Caco-2 (cell line): Measurements from ENCODE around the gene LCA5L. TPM values are rescaled to one million over a fixed set of nuclear protein-coding genes. Genes with fewer than 3 reads are reported as not detected.
A peak's percentile ranks its signal among the peaks of the same experiment; 100 is the strongest.
"Not testable (repeated sequence)": the region's sequence is repeated elsewhere in the genome, so short reads cannot be mapped to it uniquely, and the experiment has no call there.

Source experiments
- BruUV-seq: library from RNA; stranded (reverse); fragments of 400-500 nt; replicated peaks from 2 replicates; lab custom pipeline; 2021; lab: Mats Ljungman, UMichigan
- CTCF ChIA-PET: fragments of 300-600 bp; sonication (Branson Sonifier 250); formaldehyde crosslinking; loops from one replicate; lab custom pipeline; 2022; ENCODE audit warnings: antibody characterized with exemption; lab: Charles Lee
- POLR2A ChIA-PET: fragments of 300-600 bp; sonication (Branson Sonifier 250); formaldehyde crosslinking; loops from one replicate; lab custom pipeline; 2022; ENCODE audit warnings: antibody characterized with exemption; lab: Charles Lee
- DNase-seq, 2 experiments: peaks; one replicate each; pipeline versions ENCODE4 v3.0.0 to v3.0.0-alpha.2; 2020 to 2022
- H3K27me3 ChIP-seq: replicated peaks from 2 replicates; pipeline ENCODE4 v1.6.0; 2011; ENCODE audit warnings: low read length; ENCODE audit not compliant: control insufficient read depth, insufficient read depth
- H3K36me3 ChIP-seq: 2 replicates; pipeline ENCODE4 v1.5.1; 2011; ENCODE audit warnings: low read length; ENCODE audit not compliant: control insufficient read depth, insufficient read depth
- H3K4me1 ChIP-seq: fragments of 250-450 bp; sonication (Bioruptor Pico); 2 replicates; pipeline ENCODE4 v1.5.1; 2020; ENCODE audit warnings: mild to moderate bottlenecking
- H3K4me3 ChIP-seq: 2 replicates; pipeline ENCODE4 v1.5.1; 2011; ENCODE audit warnings: low read depth, mild to moderate bottlenecking, control low read depth, low read length
- H3K9me3 ChIP-seq: fragments of 250-450 bp; sonication (Bioruptor Pico); 2 replicates; pipeline ENCODE4 v1.5.1; 2020; ENCODE audit warnings: mild to moderate bottlenecking, moderate library complexity
- H3K27ac Mint-ChIP-seq: one replicate; pipeline ENCODE4 v1.8.0; 2022; ENCODE audit warnings: mixed read lengths; ENCODE audit not compliant: unreplicated experiment
- H3K27me3 Mint-ChIP-seq: one replicate; pipeline ENCODE4 v1.8.0; 2022; ENCODE audit warnings: mixed read lengths; ENCODE audit not compliant: insufficient read depth, unreplicated experiment
- H3K36me3 Mint-ChIP-seq: one replicate; pipeline ENCODE4 v1.8.0; 2022; ENCODE audit warnings: mild to moderate bottlenecking, mixed read lengths; ENCODE audit not compliant: insufficient read depth, unreplicated experiment
- H3K4me1 Mint-ChIP-seq: one replicate; pipeline ENCODE4 v1.8.0; 2022; ENCODE audit warnings: low read depth, mixed read lengths; ENCODE audit not compliant: unreplicated experiment
- H3K4me3 Mint-ChIP-seq: one replicate; pipeline ENCODE4 v1.8.0; 2022; ENCODE audit warnings: mild to moderate bottlenecking, moderate library complexity, mixed read lengths; ENCODE audit not compliant: unreplicated experiment
- H3K9me3 Mint-ChIP-seq: one replicate; pipeline ENCODE4 v1.8.0; 2022; ENCODE audit warnings: mixed read lengths; ENCODE audit not compliant: unreplicated experiment
- CTCF ChIP-seq, 2 experiments: fragments of 200-600 bp in 1 of 2; IDR thresholded peaks; 1 replicate in 1 of 2; 2 replicates in 1 of 2; pipeline versions ENCODE4 v1.5.1 to v1.8.0; 2011 to 2022; ENCODE audit warnings: antibody characterized with exemption in 1 of 2, control low read depth in 1 of 2, inconsistent platforms in 1 of 2, low read depth in 1 of 2, low read length in 1 of 2, mild to moderate bottlenecking in 1 of 2, moderate library complexity in 1 of 2; ENCODE audit not compliant: insufficient read depth in 1 of 2, severe bottlenecking in 1 of 2, unreplicated experiment in 1 of 2
- intact Hi-C: fragments of 100-400 bp; cut with micrococcal nuclease; formaldehyde crosslinking; loops from one replicate; pipeline ENCODE4 v1.10.0; 2022; ENCODE audit not compliant: unreplicated experiment
- total RNA-seq: library from RNA; stranded (reverse); gene quantifications from 2 replicates; pipeline ENCODE4 v1.2.3, GENCODE V29; 2022

The LCA5L gene
- total RNA-seq, 1 experiment from 2014 or later, result 0.61 TPM

GRCh38 chr21:39375446-39375845 lies 70.1 kb downstream of the LCA5L start:
- BruUV-seq, result no TSS peak
- CTCF ChIA-PET, result no interaction called here

GRCh38 chr21:39374046-39374445 lies 71.5 kb downstream of the LCA5L start:
- no peak for TF ChIP-seq CTCF (IDR thresholded peaks at IDR 0.05; ENCODE audit: insufficient read depth in 1 of 2, low read depth in 1 of 2, low read length in 1 of 2, severe bottlenecking in 1 of 2, unreplicated experiment in 1 of 2)
- no peaks in the 10 kb centered on the region for H3K27me3 ChIP-seq
- intact Hi-C loops, result no loop called here
- DNase-seq, result no peak
- H3K27ac Mint-ChIP-seq, result no peak overlapping the region
- H3K4me3 Mint-ChIP-seq, result peak overlapping the region; percentile 38
- no TSS peak for BruUV-seq
- H3K4me1 ChIP-seq, result no peaks in the 10 kb centered on the region
- no peaks in the 10 kb centered on the region for H3K9me3 ChIP-seq
- H3K36me3 ChIP-seq, result no peaks in the 10 kb centered on the region
- H3K27me3 Mint-ChIP-seq, result no peaks in the 10 kb centered on the region
- ChIA-PET POLR2A (interaction anchor here (1.0 kb wide), 1 partner anchor 13 kb away, joined by 8 read pairs; no protein-coding TSS in a partner anchor), CTCF (interaction anchor here (0.6 to 2.2 kb wide), 9 partner anchors 12 to 71 kb away, joined by 3 to 44 read pairs (median 5); partner anchors contain the start of gene LCA5L)
- H3K36me3 Mint-ChIP-seq, result no peaks in the 10 kb centered on the region
- H3K4me3 ChIP-seq, result no peak overlapping the region
- H3K4me1 Mint-ChIP-seq, result peaks cover 6% of the 10 kb centered on the region
- H3K9me3 Mint-ChIP-seq, result no peaks in the 10 kb centered on the region

More at GRCh38 chr21:39375446-39375845, 70.1 kb downstream of the LCA5L start:
- Histone ChIP-seq H3K36me3 (no peaks in the 10 kb centered on the region), H3K9me3 (no peaks in the 10 kb centered on the region), H3K4me1 (no peaks in the 10 kb centered on the region), H3K4me3 (no peak overlapping the region), H3K27me3 (no peaks in the 10 kb centered on the region)
- Mint-ChIP-seq H3K36me3 (no peaks in the 10 kb centered on the region), H3K27ac (no peak overlapping the region), H3K4me1 (peaks cover 6% of the 10 kb centered on the region), H3K4me3 (no peak overlapping the region), H3K27me3 (no peaks in the 10 kb centered on the region), H3K9me3 (no peaks in the 10 kb centered on the region)
- intact Hi-C loops, result no loop called here
- no peak for DNase-seq
- POLR2A ChIA-PET, result interaction anchor here (0.6 kb wide), 1 partner anchor 27 kb away, joined by 4 read pairs; the partner anchor contains the start of gene HMGN1
- no peak for TF ChIP-seq CTCF (IDR thresholded peaks at IDR 0.05; ENCODE audit: insufficient read depth in 1 of 2, low read depth in 1 of 2, low read length in 1 of 2, severe bottlenecking in 1 of 2, unreplicated experiment in 1 of 2)

GRCh38 chr21:39373634-39374033 lies 71.9 kb downstream of the LCA5L start:
- Mint-ChIP-seq H3K27me3 (no peaks in the 10 kb centered on the region), H3K4me3 (peak overlapping the region; percentile 38), H3K4me1 (peaks cover 6% of the 10 kb centered on the region), H3K36me3 (no peaks in the 10 kb centered on the region), H3K9me3 (no peaks in the 10 kb centered on the region), H3K27ac (no peak overlapping the region)
- ChIA-PET CTCF (interaction anchor here (0.6 to 2.2 kb wide), 9 partner anchors 11 to 72 kb away, joined by 3 to 44 read pairs (median 5); partner anchors contain the start of gene LCA5L), POLR2A (interaction anchor here (1.0 kb wide), 1 partner anchor 14 kb away, joined by 8 read pairs; no protein-coding TSS in a partner anchor)
- intact Hi-C loops, result loop anchor here (1.0 to 2.0 kb wide), 2 partner anchors 15 to 67 kb away; no protein-coding TSS in a partner anchor
- H3K36me3 ChIP-seq, result no peaks in the 10 kb centered on the region
- peak in 1 of 2 experiments; percentile 66 for TF ChIP-seq CTCF (IDR thresholded peaks at IDR 0.05; ENCODE audit: insufficient read depth in 1 of 2, low read depth in 1 of 2, low read length in 1 of 2, severe bottlenecking in 1 of 2, unreplicated experiment in 1 of 2)
- no peak overlapping the region for H3K4me3 ChIP-seq
- DNase-seq, result peak; percentile 56
- H3K9me3 ChIP-seq, result no peaks in the 10 kb centered on the region
- no peaks in the 10 kb centered on the region for H3K4me1 ChIP-seq
- BruUV-seq, result no TSS peak
- no peaks in the 10 kb centered on the region for H3K27me3 ChIP-seq

- intact Hi-C loops, H3K27me3 Mint-ChIP-seq, H3K9me3 ChIP-seq, H3K36me3 Mint-ChIP-seq, H3K4me1 Mint-ChIP-seq, DNase-seq, H3K4me1 ChIP-seq, H3K36me3 ChIP-seq, H3K27me3 ChIP-seq, H3K4me3 Mint-ChIP-seq, BruUV-seq, H3K9me3 Mint-ChIP-seq, H3K4me3 ChIP-seq, POLR2A ChIA-PET, H3K27ac Mint-ChIP-seq: not testable (repeated sequence)
- CTCF ChIA-PET, result interaction anchor here (1.2 kb wide), 1 partner anchor 18 kb away, joined by 3 read pairs; no protein-coding TSS in a partner anchor
Observed at GRCh38 chr21:39369896-39370288, 75.7 kb downstream of the LCA5L start.
